Epithelial cell of esophagus (primary cell): ENCODE data around the gene PHLDA1.

ENCODE experiments used
- DNase-seq: peaks from one replicate; pipeline ENCODE4 v3.0.0; 2010; ENCODE audit warnings: low read depth
- H3K4me3 ChIP-seq: 2 replicates; pipeline ENCODE4 v1.5.1; 2011; ENCODE audit warnings: mild to moderate bottlenecking, low read length, control low read depth
- CTCF ChIP-seq: IDR thresholded peaks from 2 replicates; pipeline ENCODE4 v1.5.1; 2011; ENCODE audit warnings: low read depth, mild to moderate bottlenecking, low read length, control low read depth, inconsistent platforms; ENCODE audit not compliant: insufficient read depth; ENCODE audit errors: missing control alignments

The PHLDA1 gene

GRCh38 chr12:76018672-76019071 lies 12.9 kb downstream of the PHLDA1 start:
- no peak for TF ChIP-seq CTCF
- H3K4me3 ChIP-seq: no peak overlapping the region
- DNase-seq: no peak

- DNase-seq: no peak
- H3K4me3 ChIP-seq: no peak overlapping the region
- no peak for TF ChIP-seq CTCF
These were observed 13.5 kb downstream of the PHLDA1 start for GRCh38 chr12:76018111-76018510.

- DNase-seq: no peak
- H3K4me3 ChIP-seq: no peak overlapping the region
- no peak for TF ChIP-seq CTCF
These were observed 17.6 kb downstream of the PHLDA1 start for GRCh38 chr12:76014007-76014406.

- TF ChIP-seq CTCF: no peak
- no peak for DNase-seq
- no peak overlapping the region for H3K4me3 ChIP-seq
These were observed 18.0 kb downstream of the PHLDA1 start for GRCh38 chr12:76013603-76014002.

- no peak for TF ChIP-seq CTCF
- H3K4me3 ChIP-seq: no peak overlapping the region
- no peak for DNase-seq
These were observed 18.9 kb downstream of the PHLDA1 start for GRCh38 chr12:76012644-76013043.

- no peak overlapping the region for H3K4me3 ChIP-seq
- no peak for TF ChIP-seq CTCF
- DNase-seq: no peak
These were observed 20.7 kb downstream of the PHLDA1 start for GRCh38 chr12:76010732-76011458.

GRCh38 chr12:76008428-76008827 lies 23.1 kb downstream of the PHLDA1 start:
- no peak for TF ChIP-seq CTCF
- no peak for DNase-seq
- no peak overlapping the region for H3K4me3 ChIP-seq
